ENCODE measurements around the gene SART3. TPM values are rescaled to one million over a fixed set of nuclear protein-coding genes. Genes with fewer than 3 reads are reported as not detected.
"Not testable (repeated sequence)": the region's sequence is repeated elsewhere in the genome, so short reads cannot be mapped to it uniquely, and the experiment has no call there.

Gene SART3
- total and polyA plus RNA-seq, 2 of the 13 experiments (the other 11 are each of a cell fraction or from before 2014, with no cell fraction given), result 16.1 to 69.9 TPM

GRCh38 chr12:108559007-108559655 is 1.8 kb downstream of the SART3 start:
- intact Hi-C loops (cut with micrococcal nuclease; ENCODE audit: unreplicated experiment) (no loop called here), in situ Hi-C loops (cut with HindIII; ENCODE audit: extremely low pct_ligation_motif_present, low pct_unique_long_range_greater_than_20kb) (no loop called here)
- DNase-seq (ENCODE audit: low spot score) (no peak), ATAC-seq (no peak), FAIRE-seq (no peak)
- WGBS (ENCODE audit: low lambda C conversion rate), result 82% methylated on average over 14 of the region's 14 CpGs
- peaks cover 16% of the 10 kb centered on the region for H4K20me1 ChIP-seq (ENCODE audit: insufficient read depth, low read length)
- no peaks in the 10 kb centered on the region for H3K9me3 ChIP-seq (ENCODE audit: low read length)
- no peak overlapping the region for H2AFZ ChIP-seq (ENCODE audit: low read length)
- ChIA-PET POLR2A (interaction anchor here (0.6 to 0.7 kb wide), 2 partner anchors 99 to 435 kb away, joined by 3 to 4 read pairs; no protein-coding TSS in a partner anchor), CTCF (ENCODE audit: low intra/inter-chr PET ratio, low total read pairs) (interaction anchor here (1.3 kb wide), 1 partner anchor 59 kb away, joined by 3 read pairs; no protein-coding TSS in a partner anchor)
- H3K79me2 ChIP-seq (ENCODE audit: insufficient read depth, low read length), result peaks cover 82% of the 10 kb centered on the region
- peaks cover 5 to 13% of the 10 kb centered on the region in 2 experiments for H3K36me3 ChIP-seq (replicated peaks in 1 of 2; ENCODE audit: control insufficient read depth in 1 of 2, insufficient read depth in 2 of 2, low read length in 2 of 2)
- peak overlapping the region in 2 of 3 experiments; percentile 95 to 99; a peak in 2 of 6 replicates for H3K4me3 ChIP-seq (replicated peaks in 1 of 3; ENCODE audit: insufficient read depth in 1 of 3, low read depth in 2 of 3, low read length in 3 of 3)
- no TSS peak for BruUV-seq (replicated peaks)
- H3K9ac ChIP-seq (ENCODE audit: insufficient read depth, low read depth, low read length), result peak overlapping the region; percentile 98; the same call in 1 of the 2 replicates
- no peaks in the 10 kb centered on the region; a peak in 1 of 5 replicates for H3K27me3 ChIP-seq (ENCODE audit: control insufficient read depth in 1 of 2, insufficient read depth in 2 of 2, low read length in 2 of 2)
- no peak overlapping the region for H3K27ac ChIP-seq (ENCODE audit: extremely low read length, insufficient read depth, low read length)
- TF ChIP-seq IKZF5 (CRISPR knock-in tag; IDR thresholded peaks at IDR 0.05) (no peak), ATF7 (IDR thresholded peaks at IDR 0.05) (peak; percentile 61), ATF7 (CRISPR knock-in tag; IDR thresholded peaks at IDR 0.05) (no peak), ZBTB46 (CRISPR knock-in tag; IDR thresholded peaks at IDR 0.05; ENCODE audit: borderline replicate concordance) (no peak)
- peak overlapping the region; percentile 99 for H3K4me2 ChIP-seq (ENCODE audit: low read depth, low read length)
- H3K4me1 ChIP-seq (ENCODE audit: insufficient read depth, low read length), result peaks cover 53% of the 10 kb centered on the region

- CTCF ChIA-PET (ENCODE audit: low intra/inter-chr PET ratio, low total read pairs); ATAC-seq; H2AFZ ChIP-seq (ENCODE audit: low read length); POLR2A ChIA-PET; DNase-seq (ENCODE audit: low spot score); intact Hi-C loops (cut with micrococcal nuclease; ENCODE audit: unreplicated experiment); H3K9ac ChIP-seq (ENCODE audit: insufficient read depth, low read depth, low read length); FAIRE-seq; H3K4me3 ChIP-seq (replicated peaks in 1 of 3; ENCODE audit: insufficient read depth in 1 of 3, low read depth in 2 of 3, low read length in 3 of 3); H3K4me2 ChIP-seq (ENCODE audit: low read depth, low read length); H3K9me3 ChIP-seq (ENCODE audit: low read length); BruUV-seq (replicated peaks); in situ Hi-C loops (cut with HindIII; ENCODE audit: extremely low pct_ligation_motif_present, low pct_unique_long_range_greater_than_20kb); H3K27ac ChIP-seq (ENCODE audit: extremely low read length, insufficient read depth, low read length); H3K27me3 ChIP-seq (ENCODE audit: control insufficient read depth in 1 of 2, insufficient read depth in 2 of 2, low read length in 2 of 2): not testable (repeated sequence)
- WGBS (ENCODE audit: low lambda C conversion rate), result 93% methylated on average over 9 of the region's 9 CpGs
- H3K36me3 ChIP-seq (replicated peaks in 1 of 2; ENCODE audit: control insufficient read depth in 1 of 2, insufficient read depth in 2 of 2, low read length in 2 of 2), result peaks cover 5 to 13% of the 10 kb centered on the region in 2 experiments
- peaks cover 28% of the 10 kb centered on the region for H4K20me1 ChIP-seq (ENCODE audit: insufficient read depth, low read length)
- H3K4me1 ChIP-seq (ENCODE audit: insufficient read depth, low read length), result peaks cover 61% of the 10 kb centered on the region
- peaks cover 96% of the 10 kb centered on the region for H3K79me2 ChIP-seq (ENCODE audit: insufficient read depth, low read length)
These were observed 5.6 kb downstream of the SART3 start for GRCh38 chr12:108555383-108555782.

Data from HepG2 (cell line).